ENCODE measurements around the gene ACTR6.
"Not testable (repeated sequence)": the region's sequence is repeated elsewhere in the genome, so short reads cannot be mapped to it uniquely, and the experiment has no call there.

ACTR6 gene

DNA sequence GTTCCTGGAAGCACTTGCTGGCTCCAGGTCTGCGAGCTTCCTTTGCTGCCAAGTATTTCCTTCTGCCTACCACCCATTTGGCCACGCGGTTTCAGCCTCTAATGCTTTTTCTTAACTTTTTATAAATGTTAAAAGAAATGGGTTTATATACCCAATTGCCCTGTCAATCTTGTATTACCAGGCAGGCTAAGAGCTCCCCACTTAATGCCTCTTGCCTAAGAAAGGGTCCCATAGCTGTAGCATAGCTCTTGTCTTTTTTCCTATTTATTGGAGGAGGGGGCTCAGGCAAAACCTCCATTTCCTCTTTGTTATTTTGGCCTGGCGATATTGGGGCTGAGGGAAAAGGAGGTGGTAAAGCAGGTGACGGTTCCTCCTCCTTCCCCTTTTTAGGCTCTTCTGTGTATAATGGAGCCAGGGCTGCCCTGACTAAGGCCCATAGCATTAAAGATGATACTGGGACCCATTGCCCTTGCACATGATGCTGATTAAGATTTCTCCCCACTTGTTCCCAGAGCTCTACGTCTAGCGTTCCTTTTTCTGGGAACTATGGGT, 36.4 kb upstream of the ACTR6 start:
- H3K9me3 ChIP-seq (ENCODE audit: control insufficient read depth, insufficient read depth, low read length) = no peaks in the 10 kb centered on the region

DNA sequence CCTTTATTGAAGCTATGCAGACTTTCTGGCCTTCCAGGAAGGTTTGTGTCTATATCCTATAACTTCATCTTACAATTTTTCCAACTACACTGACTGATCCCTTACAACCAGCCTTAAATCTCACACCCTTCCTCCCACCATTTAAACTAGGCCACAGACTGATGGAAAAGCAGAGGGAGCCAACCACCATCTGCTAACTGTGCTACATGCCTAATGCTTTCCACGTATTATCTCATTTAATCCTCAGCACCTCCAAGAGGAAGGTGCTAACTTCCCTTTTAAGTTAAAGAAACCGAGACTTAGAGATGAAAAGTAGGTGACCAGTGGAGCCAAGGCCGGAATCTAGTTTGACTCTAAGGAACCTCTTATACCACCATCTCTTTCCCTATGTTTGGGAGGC, 35.3 kb upstream of the ACTR6 start:
- no CpG with 5 or more reads among the region's 3 CpGs for WGBS (ENCODE audit: insufficient coverage, insufficient read length)
- no peak for DNase-seq (ENCODE audit: low read depth, low spot score)

More for the DNA sequence above, 36.4 kb upstream of the ACTR6 start:
- Histone ChIP-seq H3K4me1 (ENCODE audit: control insufficient read depth, insufficient read depth, low read length) (0 out of 2 replicates have a peak, but pooled peaks cover 1% of the 10 kb centered on the region), H3K27me3 (ENCODE audit: control insufficient read depth, insufficient read depth, low read length) (no peaks in the 10 kb centered on the region), H3K4me3 (ENCODE audit: low read length) (no peak overlapping the region), H3K27ac (ENCODE audit: low read length) (no peak overlapping the region), H3K36me3 (ENCODE audit: control insufficient read depth, insufficient read depth, low read length) (peaks cover 11% of the 10 kb centered on the region)
- DNase-seq (ENCODE audit: low read depth, low spot score) = no peak
- WGBS (ENCODE audit: insufficient coverage, insufficient read length) = no CpG with 5 or more reads among the region's 7 CpGs

DNA sequence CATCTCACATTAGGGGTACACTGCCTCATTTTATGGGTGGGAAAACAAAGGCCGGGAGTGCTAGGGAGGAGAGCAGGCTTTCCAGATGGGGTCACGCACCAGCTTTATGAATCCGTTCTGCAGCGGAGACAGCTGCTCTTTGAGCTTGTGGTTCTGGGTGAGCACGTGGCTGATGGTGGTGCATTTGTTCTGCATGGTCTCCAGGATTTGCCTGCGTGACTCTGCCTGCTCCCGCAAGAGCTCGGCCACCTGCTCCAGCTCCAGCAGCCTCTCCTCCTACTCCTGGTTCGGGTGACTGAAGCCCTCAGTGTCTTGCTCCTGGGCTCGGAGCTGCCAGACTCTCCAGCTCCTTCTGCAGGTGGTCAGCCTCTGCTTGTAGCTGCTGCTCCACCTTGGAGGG, 34.4 kb upstream of the ACTR6 start:
- no CpG with 5 or more reads among the region's 10 CpGs for WGBS (ENCODE audit: insufficient coverage, insufficient read length)
- no peak overlapping the region for H3K27ac ChIP-seq (ENCODE audit: low read length)
- no peaks in the 10 kb centered on the region for H3K9me3 ChIP-seq (ENCODE audit: control insufficient read depth, insufficient read depth, low read length)
- H3K4me3 ChIP-seq (ENCODE audit: low read length) = no peak overlapping the region
- DNase-seq (ENCODE audit: low read depth, low spot score) = no peak
- H3K4me1 ChIP-seq (ENCODE audit: control insufficient read depth, insufficient read depth, low read length) = 0 out of 2 replicates have a peak, but pooled peaks cover 1% of the 10 kb centered on the region
- H3K27me3 ChIP-seq (ENCODE audit: control insufficient read depth, insufficient read depth, low read length) = no peaks in the 10 kb centered on the region
- H3K36me3 ChIP-seq (ENCODE audit: control insufficient read depth, insufficient read depth, low read length) = peaks cover 11% of the 10 kb centered on the region

More for the DNA sequence above, 35.3 kb upstream of the ACTR6 start:
- Histone ChIP-seq H3K9me3 (ENCODE audit: control insufficient read depth, insufficient read depth, low read length) (no peaks in the 10 kb centered on the region), H3K27ac (ENCODE audit: low read length) (no peak overlapping the region), H3K27me3 (ENCODE audit: control insufficient read depth, insufficient read depth, low read length) (no peaks in the 10 kb centered on the region), H3K4me1 (ENCODE audit: control insufficient read depth, insufficient read depth, low read length) (0 out of 2 replicates have a peak, but pooled peaks cover 1% of the 10 kb centered on the region), H3K4me3 (ENCODE audit: low read length) (no peak overlapping the region), H3K36me3 (ENCODE audit: control insufficient read depth, insufficient read depth, low read length) (peaks cover 11% of the 10 kb centered on the region)

DNA sequence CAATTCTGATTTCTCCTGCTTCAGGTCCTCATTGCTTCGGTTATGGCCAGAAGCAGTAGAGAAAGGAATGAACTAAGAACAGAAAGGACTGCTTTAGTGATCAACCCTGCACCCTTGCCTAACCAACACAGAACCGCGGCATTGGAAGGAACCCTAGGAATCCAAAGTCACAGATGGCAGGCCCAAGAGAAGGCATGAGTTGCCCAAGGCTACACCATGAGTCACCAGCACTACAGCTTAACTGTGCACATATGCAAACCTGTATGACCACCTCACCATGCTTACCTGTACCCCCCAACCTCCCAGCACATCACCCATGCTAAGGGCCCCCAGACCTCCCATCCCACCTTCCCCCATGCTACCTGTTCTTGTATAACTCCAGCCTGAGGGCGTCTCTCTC, 32.1 kb upstream of the ACTR6 start:
- H3K27ac ChIP-seq (ENCODE audit: low read length) = no peak overlapping the region
- H3K27me3 ChIP-seq (ENCODE audit: control insufficient read depth, insufficient read depth, low read length) = no peaks in the 10 kb centered on the region
- DNase-seq (ENCODE audit: low read depth, low spot score) = no peak
- 0 out of 2 replicates have a peak, but pooled peaks cover 1% of the 10 kb centered on the region for H3K4me1 ChIP-seq (ENCODE audit: control insufficient read depth, insufficient read depth, low read length)
- peaks cover 11% of the 10 kb centered on the region for H3K36me3 ChIP-seq (ENCODE audit: control insufficient read depth, insufficient read depth, low read length)
- H3K4me3 ChIP-seq (ENCODE audit: low read length) = no peak overlapping the region
- no peaks in the 10 kb centered on the region for H3K9me3 ChIP-seq (ENCODE audit: control insufficient read depth, insufficient read depth, low read length)
- no CpG with 5 or more reads among the region's 4 CpGs for WGBS (ENCODE audit: insufficient coverage, insufficient read length)

DNA sequence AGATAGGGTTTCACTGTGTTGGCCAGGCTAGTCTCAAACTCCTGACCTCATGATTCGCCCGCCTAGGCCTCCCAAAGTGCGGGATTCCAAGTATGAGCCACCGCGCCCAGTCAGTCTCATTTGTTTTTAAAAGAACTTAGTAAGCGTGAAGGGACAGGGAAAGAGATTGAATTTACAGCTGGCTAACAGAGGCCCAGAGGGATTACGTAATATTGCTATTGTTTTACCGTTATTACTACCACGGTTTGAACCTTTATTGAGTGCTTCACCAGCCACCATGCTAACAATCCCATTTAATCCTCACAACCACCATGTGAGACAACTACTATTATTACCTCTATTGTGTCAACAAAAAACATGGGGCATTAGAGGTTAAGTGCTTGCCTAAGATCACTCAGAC, 31.3 kb upstream of the ACTR6 start:
- Histone ChIP-seq H3K27ac (ENCODE audit: low read length) (no peak overlapping the region), H3K27me3 (ENCODE audit: control insufficient read depth, insufficient read depth, low read length) (no peaks in the 10 kb centered on the region), H3K4me1 (ENCODE audit: control insufficient read depth, insufficient read depth, low read length) (0 out of 2 replicates have a peak, but pooled peaks cover 1% of the 10 kb centered on the region), H3K9me3 (ENCODE audit: control insufficient read depth, insufficient read depth, low read length) (no peaks in the 10 kb centered on the region), H3K4me3 (ENCODE audit: low read length) (no peak overlapping the region), H3K36me3 (ENCODE audit: control insufficient read depth, insufficient read depth, low read length) (peaks cover 11% of the 10 kb centered on the region)
- no peak for DNase-seq (ENCODE audit: low read depth, low spot score)
- no CpG with 5 or more reads among the region's 9 CpGs for WGBS (ENCODE audit: insufficient coverage, insufficient read length)

DNA sequence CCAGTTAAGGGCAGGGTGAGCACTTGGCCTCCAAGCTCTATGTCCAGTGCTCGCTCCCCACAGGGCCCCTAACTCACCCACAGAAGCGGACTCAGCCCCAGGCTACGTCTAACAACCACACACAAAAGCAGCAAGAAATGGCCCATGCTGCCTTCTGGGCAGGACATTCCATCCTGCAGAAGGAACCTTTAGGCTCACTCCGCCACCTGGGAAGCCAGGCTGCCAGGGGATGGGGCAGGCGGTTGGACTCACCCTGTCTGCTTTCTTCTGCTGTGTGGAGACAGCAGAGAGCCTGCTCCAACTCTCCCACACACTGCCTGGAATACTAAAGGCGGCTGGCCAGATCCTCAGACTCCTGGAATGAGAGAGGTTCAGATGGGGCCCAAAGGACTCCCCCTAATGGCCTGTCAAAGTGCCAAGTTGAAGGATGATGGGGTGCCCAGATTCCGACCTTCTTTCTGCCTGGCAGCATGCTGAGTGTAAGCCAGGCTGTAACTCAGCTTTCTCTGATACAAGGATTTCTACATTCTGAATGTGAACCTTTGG, 30.2 kb upstream of the ACTR6 start:
- DNase-seq (ENCODE audit: low read depth, low spot score) = no peak
- Histone ChIP-seq H3K4me1 (ENCODE audit: control insufficient read depth, insufficient read depth, low read length) (no peaks in the 10 kb centered on the region), H3K27ac (ENCODE audit: low read length) (no peak overlapping the region), H3K36me3 (ENCODE audit: control insufficient read depth, insufficient read depth, low read length) (peaks cover 9% of the 10 kb centered on the region), H3K4me3 (ENCODE audit: low read length) (no peak overlapping the region), H3K27me3 (ENCODE audit: control insufficient read depth, insufficient read depth, low read length) (no peaks in the 10 kb centered on the region), H3K9me3 (ENCODE audit: control insufficient read depth, insufficient read depth, low read length) (no peaks in the 10 kb centered on the region)
- no CpG with 5 or more reads among the region's 7 CpGs for WGBS (ENCODE audit: insufficient coverage, insufficient read length)

DNA sequence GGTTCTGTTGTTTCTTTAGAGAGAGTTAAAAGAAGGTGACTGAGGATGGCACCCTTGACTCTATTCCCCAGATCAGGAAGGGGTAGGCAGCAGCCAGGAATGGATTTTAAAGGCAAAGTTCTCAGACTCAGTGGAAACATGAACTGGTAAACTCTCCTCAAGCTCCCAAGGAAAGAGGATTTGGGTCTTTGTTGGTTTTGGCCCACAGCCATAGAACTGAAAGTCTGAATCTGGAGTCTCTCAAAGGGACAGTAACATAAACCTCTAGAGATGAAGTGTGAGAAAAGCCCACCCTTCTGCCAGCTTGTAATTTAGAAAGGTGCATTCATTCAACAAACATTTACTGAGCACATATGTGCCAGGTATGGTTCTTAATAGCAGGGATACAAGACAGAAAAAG, 29.4 kb upstream of the ACTR6 start:
- no peaks in the 10 kb centered on the region for H3K4me1 ChIP-seq (ENCODE audit: control insufficient read depth, insufficient read depth, low read length)
- H3K4me3 ChIP-seq (ENCODE audit: low read length) = no peak overlapping the region
- H3K36me3 ChIP-seq (ENCODE audit: control insufficient read depth, insufficient read depth, low read length) = peaks cover 2% of the 10 kb centered on the region
- no peak for DNase-seq (ENCODE audit: low read depth, low spot score)
- no peaks in the 10 kb centered on the region for H3K27me3 ChIP-seq (ENCODE audit: control insufficient read depth, insufficient read depth, low read length)
- H3K27ac ChIP-seq (ENCODE audit: low read length) = no peak overlapping the region
- no peaks in the 10 kb centered on the region for H3K9me3 ChIP-seq (ENCODE audit: control insufficient read depth, insufficient read depth, low read length)

DNA sequence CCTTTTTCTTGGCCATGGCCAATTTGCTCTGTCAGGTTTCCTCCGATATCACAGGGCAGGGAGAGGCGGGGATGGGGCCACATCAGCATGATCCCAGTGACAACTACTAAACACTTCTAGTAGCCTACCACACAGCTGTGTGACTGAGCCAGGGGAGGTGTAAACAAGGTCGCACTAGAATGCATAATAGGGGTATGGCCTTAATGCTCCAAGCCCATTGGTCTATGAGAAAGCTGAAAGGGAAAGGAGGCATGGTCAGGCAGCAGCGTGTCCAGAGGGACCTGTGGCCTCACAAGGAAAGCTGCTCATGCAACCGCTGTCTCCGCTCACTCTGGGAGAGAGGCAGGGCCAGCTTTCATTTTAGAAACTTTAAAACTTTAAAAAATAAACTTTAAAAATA, 27.5 kb upstream of the ACTR6 start:
- Histone ChIP-seq H3K27me3 (ENCODE audit: control insufficient read depth, insufficient read depth, low read length) (no peaks in the 10 kb centered on the region), H3K4me3 (ENCODE audit: low read length) (no peak overlapping the region), H3K27ac (ENCODE audit: low read length) (no peak overlapping the region), H3K36me3 (ENCODE audit: control insufficient read depth, insufficient read depth, low read length) (no peaks in the 10 kb centered on the region), H3K9me3 (ENCODE audit: control insufficient read depth, insufficient read depth, low read length) (no peaks in the 10 kb centered on the region), H3K4me1 (ENCODE audit: control insufficient read depth, insufficient read depth, low read length) (no peaks in the 10 kb centered on the region)
- no peak for DNase-seq (ENCODE audit: low read depth, low spot score)
- no CpG with 5 or more reads among the region's 6 CpGs for WGBS (ENCODE audit: insufficient coverage, insufficient read length)

DNA sequence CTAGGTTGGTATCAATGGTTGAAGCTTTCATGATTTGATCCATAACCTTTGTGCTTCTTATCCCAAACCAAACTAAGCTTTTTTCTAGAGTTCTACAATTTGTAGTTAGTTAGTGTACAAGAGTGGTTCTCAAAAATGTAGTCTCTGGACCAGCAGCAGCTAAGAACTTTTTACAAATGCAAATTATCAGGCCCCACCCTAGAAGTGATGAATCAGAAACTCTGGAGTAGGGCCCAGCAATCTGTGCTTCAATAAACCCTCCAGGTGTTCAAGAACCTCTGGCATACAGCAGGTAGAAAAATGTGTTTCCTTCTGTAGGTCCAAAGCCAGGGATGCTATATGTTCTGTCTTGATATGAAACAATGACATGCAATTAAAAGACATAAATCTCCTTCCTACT, 26.1 kb upstream of the ACTR6 start:
- Histone ChIP-seq H3K4me3 (ENCODE audit: low read length) (no peak overlapping the region), H3K27ac (ENCODE audit: low read length) (no peak overlapping the region), H3K4me1 (ENCODE audit: control insufficient read depth, insufficient read depth, low read length) (no peaks in the 10 kb centered on the region), H3K9me3 (ENCODE audit: control insufficient read depth, insufficient read depth, low read length) (no peaks in the 10 kb centered on the region), H3K36me3 (ENCODE audit: control insufficient read depth, insufficient read depth, low read length) (no peaks in the 10 kb centered on the region; the same call in 1 of the 2 replicates), H3K27me3 (ENCODE audit: control insufficient read depth, insufficient read depth, low read length) (no peaks in the 10 kb centered on the region)
- DNase-seq (ENCODE audit: low read depth, low spot score) = no peak

DNA sequence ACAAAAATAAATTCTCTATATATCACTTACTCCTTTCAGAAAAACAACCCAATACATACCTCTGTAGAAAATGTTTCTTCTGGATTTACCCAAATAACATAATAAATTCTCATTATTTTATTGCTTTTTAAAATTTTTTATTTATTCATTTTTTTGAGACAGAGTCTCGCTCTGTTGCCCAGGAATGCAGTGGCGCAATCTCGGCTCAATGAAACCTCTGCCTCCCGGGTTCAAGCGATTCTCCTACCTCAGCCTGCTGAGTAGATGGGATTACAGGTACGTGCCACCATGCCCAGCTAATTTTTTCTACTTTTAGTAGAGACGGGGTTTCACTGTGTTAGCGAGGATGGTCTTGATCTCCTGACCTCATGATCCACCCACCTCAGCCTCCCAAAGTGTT, 24.1 kb upstream of the ACTR6 start:
- not testable (repeated sequence) for H3K27ac ChIP-seq (ENCODE audit: low read length); H3K36me3 ChIP-seq (ENCODE audit: control insufficient read depth, insufficient read depth, low read length); H3K4me3 ChIP-seq (ENCODE audit: low read length); H3K4me1 ChIP-seq (ENCODE audit: control insufficient read depth, insufficient read depth, low read length); H3K9me3 ChIP-seq (ENCODE audit: control insufficient read depth, insufficient read depth, low read length); H3K27me3 ChIP-seq (ENCODE audit: control insufficient read depth, insufficient read depth, low read length); DNase-seq (ENCODE audit: low read depth, low spot score)
- WGBS (ENCODE audit: insufficient coverage, insufficient read length) = no CpG with 5 or more reads among the region's 8 CpGs

DNA sequence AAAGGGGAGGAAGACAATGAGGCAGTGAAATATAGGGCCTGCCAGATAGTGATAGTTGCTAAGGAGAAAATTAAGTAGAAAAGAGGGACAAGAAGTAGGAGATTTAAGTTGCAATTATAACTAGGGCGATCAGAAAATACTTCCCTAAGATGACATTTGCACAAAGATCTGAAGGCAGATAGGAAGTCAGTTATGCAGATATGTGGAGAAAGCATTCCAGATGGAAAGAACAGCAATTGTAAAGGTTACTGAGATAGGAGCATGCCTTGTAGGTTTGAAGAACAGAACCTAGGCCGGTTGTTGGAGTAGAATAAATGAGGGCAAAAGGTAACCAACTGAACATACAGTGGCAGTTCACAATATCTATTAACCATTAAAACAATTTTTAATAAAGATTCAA, 21.4 kb upstream of the ACTR6 start:
- H3K27ac ChIP-seq (ENCODE audit: low read length) = no peak overlapping the region
- H3K4me1 ChIP-seq (ENCODE audit: control insufficient read depth, insufficient read depth, low read length) = no peaks in the 10 kb centered on the region
- no CpG with 5 or more reads among the region's 2 CpGs for WGBS (ENCODE audit: insufficient coverage, insufficient read length)
- no peaks in the 10 kb centered on the region for H3K27me3 ChIP-seq (ENCODE audit: control insufficient read depth, insufficient read depth, low read length)
- H3K9me3 ChIP-seq (ENCODE audit: control insufficient read depth, insufficient read depth, low read length) = no peaks in the 10 kb centered on the region
- no peak for DNase-seq (ENCODE audit: low read depth, low spot score)
- H3K36me3 ChIP-seq (ENCODE audit: control insufficient read depth, insufficient read depth, low read length) = no peaks in the 10 kb centered on the region; the same call in 1 of the 2 replicates
- no peak overlapping the region for H3K4me3 ChIP-seq (ENCODE audit: low read length)

Data from iPS DF 6.9 (cell line).